Measurements from ENCODE around the gene STRN.

GRCh38 chr2:36981911-36982310, 15.6 kb upstream of the STRN start:
- TF ChIP-seq CTCF (IDR thresholded peaks at IDR 0.05) (no peak), POLR2A (IDR thresholded peaks at IDR 0.05) (no peak)

Measured in thyroid gland (tissue), 4 donors.